ENCODE data around the gene INTS11.
A peak's percentile ranks its signal among the peaks of the same experiment; 100 is the strongest.

The INTS11 gene

DNA sequence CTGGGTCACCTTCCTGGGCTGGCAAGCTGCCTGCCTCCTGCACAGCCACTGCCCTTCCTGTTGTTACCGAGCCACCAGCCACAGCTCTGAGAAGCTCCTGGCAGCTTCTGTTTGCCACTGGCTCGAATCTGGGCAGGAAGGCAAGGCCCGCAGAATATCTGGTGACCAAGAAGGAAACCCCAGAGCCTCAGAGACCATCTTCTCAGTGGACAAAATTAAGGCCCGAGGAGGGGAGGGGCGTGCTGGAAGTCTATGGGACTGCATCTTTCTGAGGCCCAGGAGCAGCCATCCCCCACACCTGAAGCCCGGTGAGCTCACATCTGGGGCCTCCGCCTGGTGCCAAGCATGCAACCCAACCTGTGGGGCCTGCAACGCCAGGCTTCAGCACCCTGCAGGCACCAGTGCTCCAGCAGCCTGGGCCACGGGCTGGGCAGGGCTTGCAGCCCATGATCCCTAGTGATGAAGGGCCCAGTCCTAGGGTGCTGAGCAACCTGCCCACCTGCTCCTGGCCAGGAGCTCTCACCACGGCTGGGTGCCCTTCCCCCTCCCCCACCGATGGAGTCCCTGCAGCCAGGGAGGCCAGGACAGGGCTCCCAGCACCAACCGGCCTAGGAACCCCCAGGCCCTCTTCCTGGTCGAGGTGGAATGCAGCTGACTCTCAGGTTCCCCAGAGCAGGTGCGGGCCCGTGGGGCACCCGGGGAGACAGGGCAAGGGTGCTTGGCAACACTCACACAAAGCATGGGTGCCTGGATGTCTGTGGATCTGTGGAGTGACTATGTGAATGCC, 1.0 kb upstream of the INTS11 start:
- Histone ChIP-seq H3K9ac (ENCODE audit: low read length) (peak overlapping the region; percentile 91), H2AFZ (ENCODE audit: low read length) (no peak overlapping the region)

DNA sequence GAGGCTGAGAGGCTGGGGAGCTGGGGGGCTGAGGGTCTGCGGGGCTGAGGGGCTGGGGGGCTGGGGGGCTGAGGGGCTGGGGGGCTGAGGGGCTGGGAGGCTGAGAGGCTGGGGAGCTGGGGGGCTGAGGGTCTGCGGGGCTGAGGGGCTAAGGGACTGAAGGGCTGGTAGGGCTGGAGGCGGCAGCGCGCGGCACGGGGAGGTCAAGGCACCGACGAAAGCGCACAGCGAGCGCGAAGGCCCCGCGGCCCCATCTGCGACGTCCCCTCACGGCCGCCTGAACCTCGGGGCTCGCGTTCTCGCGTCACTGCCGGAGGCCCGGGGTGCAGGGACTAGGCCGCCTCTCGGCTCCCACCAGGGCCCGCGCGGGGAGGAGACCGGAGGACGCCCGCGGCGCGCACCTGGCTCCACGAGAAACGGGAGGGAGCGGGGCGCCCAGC, 356 bp downstream of the INTS11 start:
- Histone ChIP-seq H3K27ac (ENCODE audit: low read depth, low read length, poor library complexity, severe bottlenecking) (no peak overlapping the region), H3K79me2 (ENCODE audit: insufficient read depth, low read length) (peaks cover 17% of the 10 kb centered on the region), H3F3A (ENCODE audit: insufficient read depth, low read length) (no peaks in the 10 kb centered on the region), H2AFZ (ENCODE audit: low read length) (no peak overlapping the region), H3K4me3 (ENCODE audit: low read depth, low read length, poor library complexity, severe bottlenecking) (peak overlapping the region; percentile 86), H3K4me2 (ENCODE audit: low read length) (peak overlapping the region; percentile 66), H3K36me3 (ENCODE audit: insufficient read depth, low read length) (peaks cover 28% of the 10 kb centered on the region), H3K9me2 (ENCODE audit: low read depth, low read length) (no peaks in the 10 kb centered on the region), H4K20me1 (ENCODE audit: insufficient read depth, low read length) (no peaks in the 10 kb centered on the region), H3K9me3 (ENCODE audit: low read length) (no peaks in the 10 kb centered on the region), H3K9ac (ENCODE audit: low read length) (peak overlapping the region; percentile 96), H3K27me3 (ENCODE audit: insufficient read depth, low read length) (no peaks in the 10 kb centered on the region), H3K4me1 (ENCODE audit: insufficient read depth, low read length, severe bottlenecking) (peaks cover 26% of the 10 kb centered on the region)
- TF ChIP-seq, protein P1, sequence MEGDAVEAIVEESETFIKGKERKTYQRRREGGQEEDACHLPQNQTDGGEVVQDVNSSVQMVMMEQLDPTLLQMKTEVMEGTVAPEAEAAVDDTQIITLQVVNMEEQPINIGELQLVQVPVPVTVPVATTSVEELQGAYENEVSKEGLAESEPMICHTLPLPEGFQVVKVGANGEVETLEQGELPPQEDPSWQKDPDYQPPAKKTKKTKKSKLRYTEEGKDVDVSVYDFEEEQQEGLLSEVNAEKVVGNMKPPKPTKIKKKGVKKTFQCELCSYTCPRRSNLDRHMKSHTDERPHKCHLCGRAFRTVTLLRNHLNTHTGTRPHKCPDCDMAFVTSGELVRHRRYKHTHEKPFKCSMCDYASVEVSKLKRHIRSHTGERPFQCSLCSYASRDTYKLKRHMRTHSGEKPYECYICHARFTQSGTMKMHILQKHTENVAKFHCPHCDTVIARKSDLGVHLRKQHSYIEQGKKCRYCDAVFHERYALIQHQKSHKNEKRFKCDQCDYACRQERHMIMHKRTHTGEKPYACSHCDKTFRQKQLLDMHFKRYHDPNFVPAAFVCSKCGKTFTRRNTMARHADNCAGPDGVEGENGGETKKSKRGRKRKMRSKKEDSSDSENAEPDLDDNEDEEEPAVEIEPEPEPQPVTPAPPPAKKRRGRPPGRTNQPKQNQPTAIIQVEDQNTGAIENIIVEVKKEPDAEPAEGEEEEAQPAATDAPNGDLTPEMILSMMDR (IDR thresholded peaks at IDR 0.05; ENCODE audit: low read length) = no peak
- no peak for TF ChIP-seq EZH2 (IDR thresholded peaks at IDR 0.05; ENCODE audit: borderline replicate concordance, low read length)

More for the DNA sequence above, 1.0 kb upstream of the INTS11 start:
- no peaks in the 10 kb centered on the region for H4K20me1 ChIP-seq (ENCODE audit: insufficient read depth, low read length)
- no peaks in the 10 kb centered on the region for H3F3A ChIP-seq (ENCODE audit: insufficient read depth, low read length)
- H3K9me2 ChIP-seq (ENCODE audit: low read depth, low read length) = no peaks in the 10 kb centered on the region
- peaks cover 26% of the 10 kb centered on the region for H3K4me1 ChIP-seq (ENCODE audit: insufficient read depth, low read length, severe bottlenecking)
- peaks cover 14% of the 10 kb centered on the region; the same call in 1 of the 2 replicates for H3K36me3 ChIP-seq (ENCODE audit: insufficient read depth, low read length)
- H3K27me3 ChIP-seq (ENCODE audit: insufficient read depth, low read length) = no peaks in the 10 kb centered on the region
- no peak for TF ChIP-seq EZH2 (IDR thresholded peaks at IDR 0.05; ENCODE audit: borderline replicate concordance, low read length)
- TF ChIP-seq, protein P1 (IDR thresholded peaks at IDR 0.05; ENCODE audit: low read length) = no peak
- peak overlapping the region; percentile 70 for H3K27ac ChIP-seq (ENCODE audit: low read depth, low read length, poor library complexity, severe bottlenecking)
- H3K9me3 ChIP-seq (ENCODE audit: low read length) = no peaks in the 10 kb centered on the region
- H3K79me2 ChIP-seq (ENCODE audit: insufficient read depth, low read length) = peaks cover 17% of the 10 kb centered on the region
- H3K4me3 ChIP-seq (ENCODE audit: low read depth, low read length, poor library complexity, severe bottlenecking) = peak overlapping the region; percentile 86
- H3K4me2 ChIP-seq (ENCODE audit: low read length) = peak overlapping the region; percentile 90

DNA sequence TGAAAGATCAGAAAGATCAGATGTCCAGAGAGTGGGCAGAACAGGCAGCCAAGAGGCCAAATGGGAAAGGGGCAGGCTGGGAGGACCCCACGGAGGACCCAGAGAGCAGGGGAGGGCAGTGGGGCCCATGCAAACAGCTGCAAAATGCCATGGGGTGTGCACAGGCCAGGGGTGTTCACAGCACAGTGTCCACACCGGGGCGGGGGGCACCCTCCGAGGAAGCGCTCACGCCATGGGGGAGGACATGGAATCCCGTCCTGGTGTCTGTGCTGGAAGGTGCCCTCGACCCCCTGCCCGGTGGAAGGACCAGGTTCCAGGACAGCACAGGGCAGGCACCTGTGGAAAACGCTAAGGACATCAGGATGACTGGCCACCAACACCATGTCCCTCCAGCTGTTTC, 1.5 kb downstream of the INTS11 start:
- peaks cover 17% of the 10 kb centered on the region for H3K79me2 ChIP-seq (ENCODE audit: insufficient read depth, low read length)
- no peaks in the 10 kb centered on the region for H3K27me3 ChIP-seq (ENCODE audit: insufficient read depth, low read length)
- H3K9me3 ChIP-seq (ENCODE audit: low read length) = no peaks in the 10 kb centered on the region
- TF ChIP-seq EZH2 (IDR thresholded peaks at IDR 0.05; ENCODE audit: borderline replicate concordance, low read length) = no peak
- TF ChIP-seq, protein P1 (IDR thresholded peaks at IDR 0.05; ENCODE audit: low read length) = no peak
- peak overlapping the region; percentile 52 for H3K4me3 ChIP-seq (ENCODE audit: low read depth, low read length, poor library complexity, severe bottlenecking)
- no peaks in the 10 kb centered on the region for H3K9me2 ChIP-seq (ENCODE audit: low read depth, low read length)
- peaks cover 37% of the 10 kb centered on the region for H3K36me3 ChIP-seq (ENCODE audit: insufficient read depth, low read length)
- peak overlapping the region; percentile 46; the same call in 1 of the 2 replicates for H3K9ac ChIP-seq (ENCODE audit: low read length)
- no peaks in the 10 kb centered on the region for H3F3A ChIP-seq (ENCODE audit: insufficient read depth, low read length)
- no peak overlapping the region for H3K27ac ChIP-seq (ENCODE audit: low read depth, low read length, poor library complexity, severe bottlenecking)
- H3K4me2 ChIP-seq (ENCODE audit: low read length) = peak overlapping the region; percentile 77
- peaks cover 26% of the 10 kb centered on the region for H3K4me1 ChIP-seq (ENCODE audit: insufficient read depth, low read length, severe bottlenecking)
- H4K20me1 ChIP-seq (ENCODE audit: insufficient read depth, low read length) = no peaks in the 10 kb centered on the region
- no peak overlapping the region for H2AFZ ChIP-seq (ENCODE audit: low read length)

Data from OCI-LY1 (cell line).